ENCODE measurements around the gene AJAP1.
A peak's percentile ranks its signal among the peaks of the same experiment; 100 is the strongest.

Gene AJAP1

DNA sequence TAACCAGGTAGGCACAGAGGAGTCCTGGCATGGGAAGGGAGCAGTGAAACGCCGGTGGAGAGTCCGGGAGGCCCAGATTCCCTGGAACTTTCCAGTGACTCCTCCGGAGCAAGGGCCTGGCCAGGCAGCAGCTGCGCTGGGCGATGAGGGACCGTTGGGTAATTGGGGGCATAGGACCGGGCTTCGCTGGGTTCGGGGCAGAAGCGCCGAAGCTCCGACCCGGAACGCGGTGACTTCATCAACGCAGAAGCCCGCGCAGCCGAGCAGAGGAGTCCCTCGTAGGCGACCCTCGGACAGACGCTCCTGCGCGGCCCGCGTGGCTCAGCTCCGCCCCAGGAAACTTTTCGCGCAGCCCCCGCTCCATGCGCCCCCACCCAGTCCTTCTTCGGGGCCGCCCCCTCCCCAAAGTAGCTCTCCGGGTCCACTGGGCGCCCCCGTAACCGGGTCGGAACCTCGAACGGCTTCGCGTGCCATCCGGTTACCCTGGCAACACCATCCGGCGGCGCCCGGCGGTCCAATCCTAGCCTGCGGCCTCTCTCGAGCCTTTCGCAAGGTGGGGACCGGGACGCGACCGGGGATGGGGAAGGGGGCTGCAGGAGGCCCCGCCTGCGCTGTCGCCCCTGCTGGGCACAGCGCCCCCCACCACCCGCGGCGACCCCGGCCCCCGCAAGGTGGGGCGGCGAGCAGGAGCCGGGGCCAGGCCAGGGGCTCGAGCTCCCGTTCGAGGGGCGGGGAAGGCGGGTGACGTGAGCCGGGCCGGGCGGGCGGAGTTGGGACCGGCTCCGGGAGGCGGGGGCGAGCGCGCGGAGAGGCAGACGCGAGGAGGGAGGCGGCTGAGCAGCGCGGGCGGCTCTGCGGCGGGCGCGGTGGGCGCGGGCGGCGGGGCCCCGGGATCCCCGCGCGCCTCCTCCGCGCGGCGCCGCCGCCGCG, at the start of gene AJAP1:
Gene AJAP1, plus strand, starts transcription at position 814 of the 930 bp plus-strand sequence. CDS start 817 bp downstream, outside the sequence.
- TF ChIP-seq, protein P1, sequence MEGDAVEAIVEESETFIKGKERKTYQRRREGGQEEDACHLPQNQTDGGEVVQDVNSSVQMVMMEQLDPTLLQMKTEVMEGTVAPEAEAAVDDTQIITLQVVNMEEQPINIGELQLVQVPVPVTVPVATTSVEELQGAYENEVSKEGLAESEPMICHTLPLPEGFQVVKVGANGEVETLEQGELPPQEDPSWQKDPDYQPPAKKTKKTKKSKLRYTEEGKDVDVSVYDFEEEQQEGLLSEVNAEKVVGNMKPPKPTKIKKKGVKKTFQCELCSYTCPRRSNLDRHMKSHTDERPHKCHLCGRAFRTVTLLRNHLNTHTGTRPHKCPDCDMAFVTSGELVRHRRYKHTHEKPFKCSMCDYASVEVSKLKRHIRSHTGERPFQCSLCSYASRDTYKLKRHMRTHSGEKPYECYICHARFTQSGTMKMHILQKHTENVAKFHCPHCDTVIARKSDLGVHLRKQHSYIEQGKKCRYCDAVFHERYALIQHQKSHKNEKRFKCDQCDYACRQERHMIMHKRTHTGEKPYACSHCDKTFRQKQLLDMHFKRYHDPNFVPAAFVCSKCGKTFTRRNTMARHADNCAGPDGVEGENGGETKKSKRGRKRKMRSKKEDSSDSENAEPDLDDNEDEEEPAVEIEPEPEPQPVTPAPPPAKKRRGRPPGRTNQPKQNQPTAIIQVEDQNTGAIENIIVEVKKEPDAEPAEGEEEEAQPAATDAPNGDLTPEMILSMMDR (conservative IDR thresholded peaks at IDR 0.05), result no peak
- TF ChIP-seq ZFX (IDR thresholded peaks at IDR 0.05), result no peak
- no peak within 1 kb of the TSS for H3K27ac ChIP-seq

- TF ChIP-seq, protein P1 (conservative IDR thresholded peaks at IDR 0.05), result no peak
- no peak for TF ChIP-seq ZFX (IDR thresholded peaks at IDR 0.05)
Measured at GRCh38 chr1:4605158-4605557, 49.3 kb upstream of the AJAP1 start.

GRCh38 chr1:4611563-4612341, 42.7 kb upstream of the AJAP1 start:
- no peak overlapping the region for H3K27ac ChIP-seq
- TF ChIP-seq, protein P1 (conservative IDR thresholded peaks at IDR 0.05), result no peak
- TF ChIP-seq ZFX (IDR thresholded peaks at IDR 0.05), result no peak

More at GRCh38 chr1:4605158-4605557, 49.3 kb upstream of the AJAP1 start:
- no peak overlapping the region for H3K27ac ChIP-seq

GRCh38 chr1:4612991-4613390, 41.4 kb upstream of the AJAP1 start:
- no peak for TF ChIP-seq ZFX (IDR thresholded peaks at IDR 0.05)
- TF ChIP-seq, protein P1 (conservative IDR thresholded peaks at IDR 0.05), result no peak
- H3K27ac ChIP-seq, result no peak overlapping the region

DNA sequence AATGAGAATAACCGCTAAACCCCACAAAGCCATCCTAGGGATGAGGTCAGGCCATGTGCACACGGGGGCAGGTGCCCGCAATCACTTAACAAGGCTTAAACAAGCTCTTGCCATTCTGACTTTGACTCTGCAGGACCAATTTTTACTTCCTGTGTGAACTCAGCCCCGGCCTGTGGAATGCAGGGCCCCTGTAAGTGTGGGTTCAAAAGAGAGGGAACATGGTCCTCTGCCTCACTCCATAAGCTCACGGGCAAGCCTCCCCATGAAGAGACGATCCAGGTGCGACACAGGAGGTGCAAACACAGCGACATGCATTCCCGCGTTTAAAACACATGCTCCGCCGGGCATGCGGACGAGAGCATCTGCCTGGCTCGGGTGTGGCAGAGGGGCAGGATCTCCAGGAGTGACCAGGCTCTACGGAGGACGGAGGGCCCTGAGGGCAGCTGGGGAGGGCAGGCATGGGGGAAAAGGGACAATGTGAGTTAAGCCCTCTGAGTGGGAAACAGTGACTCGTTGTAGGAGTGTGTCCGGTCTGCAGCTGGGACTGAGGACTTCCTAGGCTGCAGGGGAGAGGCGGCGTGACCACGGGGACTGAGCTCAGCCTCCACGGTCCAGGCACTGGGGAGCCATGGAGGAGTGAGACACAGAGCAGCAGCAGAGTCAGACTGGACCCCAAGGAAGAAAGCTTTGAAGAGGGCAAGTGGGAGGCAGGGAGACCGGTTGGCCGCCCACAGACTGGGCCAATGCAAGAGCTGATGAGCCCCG, 40.6 kb upstream of the AJAP1 start:
- peak overlapping the region; percentile 2; the same call in 1 of the 2 replicates for H3K27ac ChIP-seq
- TF ChIP-seq, protein P1 (conservative IDR thresholded peaks at IDR 0.05), result no peak
- no peak for TF ChIP-seq ZFX (IDR thresholded peaks at IDR 0.05)

- peak overlapping the region; percentile 2; the same call in 1 of the 2 replicates for H3K27ac ChIP-seq
- TF ChIP-seq, protein P1 (conservative IDR thresholded peaks at IDR 0.05), result no peak
- TF ChIP-seq ZFX (IDR thresholded peaks at IDR 0.05), result no peak
Measured at GRCh38 chr1:4614371-4615137, 39.9 kb upstream of the AJAP1 start.
